GM19043 (cell line): Measurements from ENCODE around the gene CSK.
"Not testable (repeated sequence)": the region's sequence is repeated elsewhere in the genome, so short reads cannot be mapped to it uniquely, and the experiment has no call there.

ENCODE experiments used
- ATAC-seq: cut with Tn5 transposase; IDR thresholded peaks from one replicate; pipeline ENCODE4 v1.9.1; 2021; ENCODE audit warnings: low read depth; ENCODE audit not compliant: unreplicated experiment

Gene CSK

GRCh38 chr15:74770211-74770903 is 11.5 kb upstream of the CSK start:
- ATAC-seq, result no peak

GRCh38 chr15:74773329-74773728 is 8.6 kb upstream of the CSK start:
- ATAC-seq, result no peak

GRCh38 chr15:74773731-74774252 is 8.1 kb upstream of the CSK start:
- no peak for ATAC-seq

- no peak for ATAC-seq
Measured at GRCh38 chr15:74775132-74775562, 6.7 kb upstream of the CSK start.

GRCh38 chr15:74775894-74776293 is 6.0 kb upstream of the CSK start:
- no peak for ATAC-seq

- no peak for ATAC-seq
Measured at GRCh38 chr15:74776821-74777768, 4.8 kb upstream of the CSK start.

- no peak for ATAC-seq
Measured at GRCh38 chr15:74777769-74778598, 3.9 kb upstream of the CSK start.

- no peak for ATAC-seq
Measured at GRCh38 chr15:74778599-74778970, 3.3 kb upstream of the CSK start.

GRCh38 chr15:74779162-74779648 is 2.7 kb upstream of the CSK start:
- ATAC-seq, result no peak

- ATAC-seq, result no peak
Measured at GRCh38 chr15:74780523-74781430, 1.1 kb upstream of the CSK start.

- ATAC-seq, result no peak
Measured at GRCh38 chr15:74782259-74783071, 585 bp downstream of the CSK start.

GRCh38 chr15:74783072-74783807 is 1.4 kb downstream of the CSK start:
- ATAC-seq, result no peak

- no peak for ATAC-seq
Measured at GRCh38 chr15:74783808-74784175, 1.9 kb downstream of the CSK start.

- no peak for ATAC-seq
Measured at GRCh38 chr15:74784426-74785193, 2.7 kb downstream of the CSK start.

- no peak for ATAC-seq
Measured at GRCh38 chr15:74785194-74786032, 3.5 kb downstream of the CSK start.

- ATAC-seq, result not testable (repeated sequence)
Measured at GRCh38 chr15:74786081-74786480, 4.2 kb downstream of the CSK start.
